ENCODE measurements around the gene ST7. TPM values are rescaled to one million over a fixed set of nuclear protein-coding genes. Genes with fewer than 3 reads are reported as not detected.

ST7 gene
- total RNA-seq, 1 experiment from 2014 or later: 12.4 TPM

- Mint-ChIP-seq H3K4me3 (no peak overlapping the region), H3K36me3 (no peaks in the 10 kb centered on the region), H3K9me3 (peaks cover 8% of the 10 kb centered on the region; the same call in 1 of the 2 replicates), H3K4me1 (peaks cover 2% of the 10 kb centered on the region; the same call in 1 of the 2 replicates), H3K27ac (no peak overlapping the region), H3K27me3 (ENCODE audit: low read depth) (no peaks in the 10 kb centered on the region)
- TF ChIP-seq NR2C2 (CRISPR knock-in tag; IDR thresholded peaks at IDR 0.05): no peak
- TF ChIP-seq IRF2 (CRISPR knock-in tag; IDR thresholded peaks at IDR 0.05; ENCODE audit: borderline replicate concordance, low read depth): no peak
- TF ChIP-seq HMGA2 (CRISPR knock-in tag; IDR thresholded peaks at IDR 0.05): no peak
- no peak for TF ChIP-seq PRDM15 (CRISPR knock-in tag; IDR thresholded peaks at IDR 0.05)
- TF ChIP-seq E2F5 (CRISPR knock-in tag; IDR thresholded peaks at IDR 0.05): no peak
- no peak for TF ChIP-seq OVOL2 (CRISPR knock-in tag; IDR thresholded peaks at IDR 0.05; ENCODE audit: borderline replicate concordance)
- TF ChIP-seq ZNF532 (CRISPR knock-in tag; IDR thresholded peaks at IDR 0.05; ENCODE audit: borderline replicate concordance): no peak
- no peak for TF ChIP-seq CREM (CRISPR knock-in tag; IDR thresholded peaks at IDR 0.05)
- TF ChIP-seq MXD4 (CRISPR knock-in tag; IDR thresholded peaks at IDR 0.05; ENCODE audit: borderline replicate concordance): no peak
- no peak for TF ChIP-seq EMX1 (CRISPR knock-in tag; IDR thresholded peaks at IDR 0.05)
- TF ChIP-seq, protein P1, sequence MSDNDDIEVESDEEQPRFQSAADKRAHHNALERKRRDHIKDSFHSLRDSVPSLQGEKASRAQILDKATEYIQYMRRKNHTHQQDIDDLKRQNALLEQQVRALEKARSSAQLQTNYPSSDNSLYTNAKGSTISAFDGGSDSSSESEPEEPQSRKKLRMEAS (CRISPR knock-in tag; IDR thresholded peaks at IDR 0.05): no peak
- TF ChIP-seq ZNF423 (CRISPR knock-in tag; IDR thresholded peaks at IDR 0.05): no peak
- TF ChIP-seq ZBTB43 (CRISPR knock-in tag; IDR thresholded peaks at IDR 0.05): no peak
- no peak for TF ChIP-seq ZNF425 (CRISPR knock-in tag; conservative IDR thresholded peaks at IDR 0.05)
- TF ChIP-seq ZMAT4 (CRISPR knock-in tag; IDR thresholded peaks at IDR 0.05): no peak
- TF ChIP-seq JAZF1 (CRISPR knock-in tag; IDR thresholded peaks at IDR 0.05): no peak
- CTCF ChIA-PET: no interaction called here
- DNase-seq (ENCODE audit: low spot score) (no peak), ATAC-seq (no peak)
- POLR2A ChIA-PET: no interaction called here
Measured at GRCh38 chr7:117048114-117048866, 95.0 kb downstream of the ST7 start.

All from WTC11 (cell line).